Activated B cell treated with CpG ODN at 0.5 μM for 24 hours (primary cell): Measurements from ENCODE around the gene STX17. TPM values are rescaled to one million over a fixed set of nuclear protein-coding genes. Genes with fewer than 3 reads are reported as not detected.

ENCODE experiments used
- ATAC-seq: fragments of 200-7000 bp; cut with Tn5 transposase; one replicate; pipeline ENCODE4 v1.10.0; 2021; ENCODE audit warnings: low read depth, mild to moderate bottlenecking, moderate library complexity
- CTCF ChIA-PET: fragments of 350-600 bp; sonication (Branson Sonifier 250); formaldehyde crosslinking; loops from one replicate; lab custom pipeline; 2021; ENCODE audit warnings: antibody characterized with exemption; lab: Charles Lee
- POLR2A ChIA-PET: fragments of 350-600 bp; sonication (Branson Sonifier 250); formaldehyde crosslinking; loops from one replicate; lab custom pipeline; 2021; ENCODE audit warnings: antibody characterized with exemption; lab: Charles Lee
- DNase-seq: peaks from one replicate; pipeline ENCODE4 v3.0.0; 2022
- H3K27ac Mint-ChIP-seq: one replicate; pipeline ENCODE4 v1.8.0; 2020; ENCODE audit warnings: mixed read lengths
- H3K27me3 Mint-ChIP-seq: one replicate; pipeline ENCODE4 v1.8.0; 2021; ENCODE audit warnings: mixed read lengths
- H3K36me3 Mint-ChIP-seq: one replicate; pipeline ENCODE4 v1.8.0; 2021; ENCODE audit warnings: low read depth, mixed read lengths
- H3K4me1 Mint-ChIP-seq: one replicate; pipeline ENCODE4 v1.8.0; 2021; ENCODE audit warnings: mixed read lengths
- H3K4me3 Mint-ChIP-seq: one replicate; pipeline ENCODE4 v1.8.0; 2020; ENCODE audit warnings: mild to moderate bottlenecking, mixed read lengths
- H3K9me3 Mint-ChIP-seq: one replicate; pipeline ENCODE4 v1.8.0; 2020; ENCODE audit warnings: mixed read lengths
- intact Hi-C: fragments of 100-400 bp; cut with micrococcal nuclease; formaldehyde crosslinking; loops from one replicate; pipeline ENCODE4 v1.15.1; 2024
- total RNA-seq: library from RNA; stranded (reverse); gene quantifications from 2 replicates; pipeline ENCODE4 v1.2.3, GENCODE V29; 2022
- TF ChIP-seq, protein P1 (sequence below): fragments of 200-600 bp; IDR thresholded peaks from one replicate; pipeline ENCODE4 v1.8.0; 2022; ENCODE audit warnings: antibody characterized with exemption, mild to moderate bottlenecking

STX17 gene
- total RNA-seq, 1 donor from 2014 or later, result 39.2 TPM

DNA sequence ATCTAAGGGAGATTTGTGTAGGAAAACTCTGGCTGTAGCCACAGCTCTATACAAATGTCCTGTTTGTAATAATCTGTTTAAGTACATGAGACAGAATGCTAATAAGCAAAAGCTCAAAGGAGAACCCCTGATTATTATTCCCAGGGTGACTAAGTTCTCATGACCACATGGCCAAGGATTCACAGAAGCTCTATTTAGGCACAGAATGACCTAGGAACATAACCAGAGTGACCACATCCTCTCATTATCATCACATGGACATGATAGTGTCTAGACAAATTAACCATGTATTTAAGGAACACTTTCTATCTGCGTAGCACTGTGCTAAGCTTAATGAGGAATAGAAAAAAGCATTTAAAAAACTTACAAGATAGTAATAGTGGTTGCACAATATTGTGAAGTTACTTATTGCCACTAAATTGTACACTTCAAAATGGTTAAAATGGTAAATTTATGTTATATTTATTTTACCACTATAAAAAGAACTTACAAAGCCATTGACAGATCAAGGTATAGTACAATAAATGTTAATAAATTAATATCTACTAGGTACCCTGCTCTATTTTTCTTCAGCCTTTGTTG lies 56.3 kb downstream of the STX17 start:
- Mint-ChIP-seq H3K9me3 (no peaks in the 10 kb centered on the region), H3K36me3 (peaks cover 66% of the 10 kb centered on the region), H3K27ac (no peak overlapping the region), H3K4me1 (no peaks in the 10 kb centered on the region), H3K27me3 (no peaks in the 10 kb centered on the region), H3K4me3 (no peak overlapping the region)
- CTCF ChIA-PET, result no interaction called here
- TF ChIP-seq, protein P1, sequence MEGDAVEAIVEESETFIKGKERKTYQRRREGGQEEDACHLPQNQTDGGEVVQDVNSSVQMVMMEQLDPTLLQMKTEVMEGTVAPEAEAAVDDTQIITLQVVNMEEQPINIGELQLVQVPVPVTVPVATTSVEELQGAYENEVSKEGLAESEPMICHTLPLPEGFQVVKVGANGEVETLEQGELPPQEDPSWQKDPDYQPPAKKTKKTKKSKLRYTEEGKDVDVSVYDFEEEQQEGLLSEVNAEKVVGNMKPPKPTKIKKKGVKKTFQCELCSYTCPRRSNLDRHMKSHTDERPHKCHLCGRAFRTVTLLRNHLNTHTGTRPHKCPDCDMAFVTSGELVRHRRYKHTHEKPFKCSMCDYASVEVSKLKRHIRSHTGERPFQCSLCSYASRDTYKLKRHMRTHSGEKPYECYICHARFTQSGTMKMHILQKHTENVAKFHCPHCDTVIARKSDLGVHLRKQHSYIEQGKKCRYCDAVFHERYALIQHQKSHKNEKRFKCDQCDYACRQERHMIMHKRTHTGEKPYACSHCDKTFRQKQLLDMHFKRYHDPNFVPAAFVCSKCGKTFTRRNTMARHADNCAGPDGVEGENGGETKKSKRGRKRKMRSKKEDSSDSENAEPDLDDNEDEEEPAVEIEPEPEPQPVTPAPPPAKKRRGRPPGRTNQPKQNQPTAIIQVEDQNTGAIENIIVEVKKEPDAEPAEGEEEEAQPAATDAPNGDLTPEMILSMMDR, result no peak
- intact Hi-C loops, result no loop called here
- no peak for DNase-seq
- no peak for ATAC-seq
- POLR2A ChIA-PET, result no interaction called here

DNA sequence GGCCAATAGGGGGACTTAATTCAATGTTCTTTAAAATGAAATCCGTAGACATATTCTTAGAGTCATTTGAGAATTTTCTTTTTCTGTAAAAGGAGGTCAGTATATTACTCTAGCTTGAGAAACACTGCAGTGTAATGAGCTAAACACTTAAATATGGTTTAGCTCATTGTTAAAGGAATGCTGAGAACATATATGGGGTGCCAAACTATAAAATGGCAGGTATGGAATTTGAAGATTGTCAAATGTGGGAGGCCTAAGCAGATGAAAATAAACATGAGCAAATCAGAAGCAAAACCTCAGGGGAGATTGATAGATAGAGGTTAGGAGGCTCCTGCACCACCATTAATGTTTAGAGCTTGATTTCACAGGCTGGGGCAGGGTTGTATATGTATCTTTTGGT lies 57.9 kb downstream of the STX17 start:
- TF ChIP-seq, protein P1, result no peak
- CTCF ChIA-PET, result no interaction called here
- no peak for ATAC-seq

GRCh38 chr9:99966001-99966400 lies 59.5 kb downstream of the STX17 start:
- POLR2A ChIA-PET, result no interaction called here
- Mint-ChIP-seq H3K9me3 (no peaks in the 10 kb centered on the region), H3K27ac (no peak overlapping the region), H3K4me3 (no peak overlapping the region), H3K36me3 (peaks cover 75% of the 10 kb centered on the region), H3K27me3 (no peaks in the 10 kb centered on the region), H3K4me1 (no peaks in the 10 kb centered on the region)
- ATAC-seq, result no peak
- intact Hi-C loops, result no loop called here
- CTCF ChIA-PET, result no interaction called here
- TF ChIP-seq, protein P1, result no peak
- DNase-seq, result no peak

More for the DNA sequence above, 57.9 kb downstream of the STX17 start:
- POLR2A ChIA-PET, result no interaction called here
- no peaks in the 10 kb centered on the region for H3K27me3 Mint-ChIP-seq
- H3K4me3 Mint-ChIP-seq, result no peak overlapping the region
- no peak for DNase-seq
- peaks cover 73% of the 10 kb centered on the region for H3K36me3 Mint-ChIP-seq
- intact Hi-C loops, result no loop called here
- H3K9me3 Mint-ChIP-seq, result no peaks in the 10 kb centered on the region
- H3K27ac Mint-ChIP-seq, result no peak overlapping the region
- H3K4me1 Mint-ChIP-seq, result no peaks in the 10 kb centered on the region

DNA sequence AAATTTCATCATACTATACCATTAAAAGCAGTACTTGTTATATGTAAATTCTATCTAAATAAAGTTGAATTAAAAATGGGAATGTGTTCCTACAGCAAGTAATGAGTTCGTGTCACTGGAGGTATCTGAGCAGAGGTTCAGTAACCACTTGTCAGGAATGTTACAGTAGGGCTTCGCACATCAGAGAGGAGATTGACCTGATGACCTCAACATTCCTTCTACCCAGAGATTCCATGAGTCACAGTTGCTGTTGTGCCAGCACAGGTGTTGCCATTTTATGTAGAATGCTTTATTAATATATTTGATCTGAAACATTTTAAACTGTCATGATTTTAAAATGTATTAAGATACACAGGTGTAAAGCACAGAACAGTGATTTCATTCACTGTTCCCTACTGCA lies 60.3 kb downstream of the STX17 start:
- ChIA-PET POLR2A (no interaction called here), CTCF (no interaction called here)
- H3K9me3 Mint-ChIP-seq, result no peaks in the 10 kb centered on the region
- no peaks in the 10 kb centered on the region for H3K27me3 Mint-ChIP-seq
- H3K27ac Mint-ChIP-seq, result no peak overlapping the region
- TF ChIP-seq, protein P1, result no peak
- H3K4me1 Mint-ChIP-seq, result no peaks in the 10 kb centered on the region
- DNase-seq (no peak), ATAC-seq (no peak)
- no peak overlapping the region for H3K4me3 Mint-ChIP-seq
- H3K36me3 Mint-ChIP-seq, result peaks cover 68% of the 10 kb centered on the region
- intact Hi-C loops, result no loop called here

- no peak overlapping the region for H3K27ac Mint-ChIP-seq
- ATAC-seq (no peak), DNase-seq (no peak)
- POLR2A ChIA-PET, result no interaction called here
- H3K9me3 Mint-ChIP-seq, result no peaks in the 10 kb centered on the region
- CTCF ChIA-PET, result no interaction called here
- intact Hi-C loops, result no loop called here
- H3K36me3 Mint-ChIP-seq, result peaks cover 64% of the 10 kb centered on the region
- TF ChIP-seq, protein P1, result no peak
- H3K27me3 Mint-ChIP-seq, result no peaks in the 10 kb centered on the region
- H3K4me1 Mint-ChIP-seq, result no peaks in the 10 kb centered on the region
- no peak overlapping the region for H3K4me3 Mint-ChIP-seq
Measured at GRCh38 chr9:99967457-99967856, 61.0 kb downstream of the STX17 start.
